GM18868 (cell line): ENCODE results near the gene SULF2.

ENCODE experiments used
- ATAC-seq: cut with Tn5 transposase; IDR thresholded peaks from one replicate; pipeline ENCODE4 v1.9.1; 2021; ENCODE audit warnings: mild to moderate bottlenecking, moderate library complexity; ENCODE audit not compliant: unreplicated experiment

Gene SULF2

GRCh38 chr20:47717421-47717820 lies 67.9 kb downstream of the SULF2 start:
- ATAC-seq = no peak

GRCh38 chr20:47713878-47714450 lies 71.3 kb downstream of the SULF2 start:
- no peak for ATAC-seq

GRCh38 chr20:47713163-47713562 lies 72.1 kb downstream of the SULF2 start:
- ATAC-seq = no peak

- no peak for ATAC-seq
Measured at GRCh38 chr20:47711046-47711752, 74.1 kb downstream of the SULF2 start.

GRCh38 chr20:47710665-47711045 lies 74.6 kb downstream of the SULF2 start:
- ATAC-seq = no peak

GRCh38 chr20:47708953-47709833 lies 76.1 kb downstream of the SULF2 start:
- no peak for ATAC-seq

GRCh38 chr20:47708140-47708807 lies 77.0 kb downstream of the SULF2 start:
- no peak for ATAC-seq

- no peak for ATAC-seq
Measured at GRCh38 chr20:47706345-47706744, 78.9 kb downstream of the SULF2 start.

GRCh38 chr20:47705497-47705856 lies 79.8 kb downstream of the SULF2 start:
- no peak for ATAC-seq

GRCh38 chr20:47704746-47705496 lies 80.4 kb downstream of the SULF2 start:
- no peak for ATAC-seq

- ATAC-seq = no peak
Measured at GRCh38 chr20:47703748-47704147, 81.5 kb downstream of the SULF2 start.

GRCh38 chr20:47701612-47702011 lies 83.7 kb downstream of the SULF2 start:
- ATAC-seq = no peak

GRCh38 chr20:47700327-47700726 lies 85.0 kb downstream of the SULF2 start:
- no peak for ATAC-seq

- ATAC-seq = no peak
Measured at GRCh38 chr20:47699818-47700217, 85.5 kb downstream of the SULF2 start.

GRCh38 chr20:47698142-47698541 lies 87.1 kb downstream of the SULF2 start:
- no peak for ATAC-seq

GRCh38 chr20:47696856-47697255 lies 88.4 kb downstream of the SULF2 start:
- ATAC-seq = no peak

GRCh38 chr20:47694021-47694818 lies 91.1 kb downstream of the SULF2 start:
- no peak for ATAC-seq

- ATAC-seq = no peak
Measured at GRCh38 chr20:47691625-47692024, 93.7 kb downstream of the SULF2 start.

- no peak for ATAC-seq
Measured at GRCh38 chr20:47689731-47690130, 95.5 kb downstream of the SULF2 start.
